SHP77 treated with DMSO at 0.1 percent for 48 hours (cell line): ENCODE data around the gene SETMAR.
"Not testable (repeated sequence)": the region's sequence is repeated elsewhere in the genome, so short reads cannot be mapped to it uniquely, and the experiment has no call there.

Source experiments
- DNase-seq: peaks from one replicate; lab custom pipeline; 2025; lab: John Stamatoyannopoulos, UW

Gene SETMAR

DNA sequence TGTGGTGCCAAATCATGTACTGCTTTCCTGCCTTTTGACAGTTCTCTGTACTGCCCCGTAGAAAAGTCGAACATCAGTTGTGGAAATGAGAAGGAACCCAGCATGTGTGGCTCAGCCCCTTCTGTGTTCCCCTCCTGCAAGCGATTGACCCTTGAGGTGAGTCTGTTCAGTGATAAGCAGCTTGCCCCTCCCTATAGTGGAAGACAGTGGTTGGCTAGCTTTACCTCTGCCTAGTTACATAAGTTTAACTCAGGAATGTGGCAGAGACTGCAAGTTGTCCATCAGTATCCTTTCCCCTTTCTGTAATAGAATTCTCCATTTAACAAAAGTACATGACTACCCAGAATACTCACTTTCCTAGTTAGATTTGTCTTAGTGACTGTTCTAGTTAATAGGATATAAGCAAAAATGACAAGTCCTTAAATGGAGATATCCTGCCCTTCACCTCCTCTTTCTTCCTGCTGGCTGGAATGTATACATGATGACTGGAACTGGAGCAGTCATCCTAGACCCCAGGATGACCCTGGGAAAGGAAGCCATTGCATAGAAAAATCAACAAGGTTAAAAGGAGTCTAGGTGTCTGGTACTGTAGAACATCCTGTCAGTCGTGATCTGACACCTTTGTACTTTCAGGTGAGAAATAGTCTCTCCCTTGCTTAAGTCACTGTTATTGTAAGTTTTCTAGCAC, 10.6 kb downstream of the SETMAR start:
- no peak for DNase-seq

DNA sequence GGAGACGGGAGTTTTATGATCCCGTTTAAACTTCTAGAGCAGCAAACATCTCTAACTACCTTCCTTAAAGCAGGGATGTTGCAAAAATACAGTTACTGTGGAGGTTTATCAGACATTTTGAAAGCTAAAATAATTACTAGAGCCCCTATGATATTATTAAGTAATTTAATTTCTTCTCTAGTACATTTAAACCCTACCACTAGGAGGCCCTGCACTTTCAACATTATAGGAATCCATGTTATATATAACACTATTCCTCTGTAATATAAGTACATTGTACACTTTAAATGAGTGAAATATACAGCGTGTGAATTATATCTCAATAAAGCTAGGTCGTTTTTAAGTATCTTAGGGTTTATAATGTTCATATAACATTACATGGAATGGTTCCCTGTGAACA, 11.5 kb downstream of the SETMAR start:
- no peak for DNase-seq

DNA sequence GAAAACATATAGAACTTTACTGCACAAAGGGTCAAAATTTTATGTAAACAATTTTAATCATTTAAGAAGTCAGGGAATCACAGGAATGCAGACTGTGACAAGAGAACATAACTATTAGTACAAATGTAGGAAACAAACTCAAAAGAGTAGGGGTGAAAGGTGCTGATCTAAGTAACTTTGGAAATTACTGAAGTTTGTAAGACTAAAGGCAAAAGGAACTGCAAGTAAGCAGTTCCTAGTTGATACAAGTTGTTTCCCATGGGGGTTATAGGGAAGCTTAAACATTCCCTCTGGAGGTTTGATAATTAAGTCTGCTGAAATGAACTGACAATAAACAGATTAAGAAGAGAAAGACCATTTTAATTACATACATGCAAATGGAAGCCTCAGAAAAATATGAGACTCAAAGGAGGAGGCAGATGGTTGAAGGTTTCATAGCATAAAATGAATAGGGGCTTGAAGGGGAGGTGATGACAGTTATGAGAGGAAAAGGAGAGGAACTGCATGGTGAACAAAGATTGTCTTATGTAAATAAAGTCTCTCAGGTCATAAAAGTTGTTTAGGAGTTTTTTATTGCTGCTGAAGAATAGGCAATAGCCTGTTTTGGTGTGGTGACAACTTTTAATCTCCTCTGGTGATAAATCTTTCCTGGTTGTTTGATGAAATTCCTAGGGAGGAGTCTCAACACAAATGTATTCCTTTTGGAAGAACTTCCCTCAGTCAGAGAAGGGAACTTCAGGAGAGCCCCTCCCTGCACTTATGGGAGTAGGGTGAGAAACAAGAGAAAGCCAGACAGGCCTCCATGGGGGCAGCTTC, 17.1 kb downstream of the SETMAR start:
- DNase-seq = no peak

DNA sequence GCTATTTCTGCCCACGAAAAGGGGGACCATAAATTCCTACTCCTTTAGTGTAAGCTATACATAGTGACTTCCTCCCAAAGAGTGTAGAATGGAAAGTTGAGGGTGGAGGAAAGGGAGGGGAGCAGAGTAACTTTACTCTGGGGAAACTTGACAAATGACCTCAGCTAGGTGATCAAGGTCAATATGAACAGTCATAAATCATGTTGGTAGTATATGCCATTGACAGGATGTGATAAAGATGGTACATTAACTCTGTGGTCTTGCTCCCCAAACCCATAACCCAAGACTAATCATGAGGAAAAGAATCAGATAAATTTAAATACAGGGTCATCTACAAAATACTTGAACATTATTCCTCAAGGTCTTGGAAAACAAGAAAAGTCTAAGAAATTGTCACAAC, 18.6 kb downstream of the SETMAR start:
- DNase-seq = no peak

DNA sequence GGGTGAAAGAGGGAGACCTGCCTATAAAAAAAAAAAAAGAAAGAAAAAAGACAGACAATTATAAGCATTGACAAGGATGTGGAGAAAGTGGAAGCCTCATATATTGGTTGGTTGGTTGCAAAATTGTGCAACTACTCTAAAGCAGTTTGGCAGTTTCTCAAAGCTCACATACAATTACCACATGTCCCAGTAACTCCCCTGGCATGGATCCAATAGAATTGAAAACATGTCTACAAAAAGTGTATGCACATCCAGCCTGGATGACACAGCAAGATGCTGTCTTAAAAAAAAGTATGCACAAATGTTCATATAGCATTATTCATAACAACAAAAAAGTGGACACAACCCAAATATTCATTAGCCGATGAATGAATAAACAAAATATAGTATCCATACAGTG, 19.5 kb downstream of the SETMAR start:
- no peak for DNase-seq

DNA sequence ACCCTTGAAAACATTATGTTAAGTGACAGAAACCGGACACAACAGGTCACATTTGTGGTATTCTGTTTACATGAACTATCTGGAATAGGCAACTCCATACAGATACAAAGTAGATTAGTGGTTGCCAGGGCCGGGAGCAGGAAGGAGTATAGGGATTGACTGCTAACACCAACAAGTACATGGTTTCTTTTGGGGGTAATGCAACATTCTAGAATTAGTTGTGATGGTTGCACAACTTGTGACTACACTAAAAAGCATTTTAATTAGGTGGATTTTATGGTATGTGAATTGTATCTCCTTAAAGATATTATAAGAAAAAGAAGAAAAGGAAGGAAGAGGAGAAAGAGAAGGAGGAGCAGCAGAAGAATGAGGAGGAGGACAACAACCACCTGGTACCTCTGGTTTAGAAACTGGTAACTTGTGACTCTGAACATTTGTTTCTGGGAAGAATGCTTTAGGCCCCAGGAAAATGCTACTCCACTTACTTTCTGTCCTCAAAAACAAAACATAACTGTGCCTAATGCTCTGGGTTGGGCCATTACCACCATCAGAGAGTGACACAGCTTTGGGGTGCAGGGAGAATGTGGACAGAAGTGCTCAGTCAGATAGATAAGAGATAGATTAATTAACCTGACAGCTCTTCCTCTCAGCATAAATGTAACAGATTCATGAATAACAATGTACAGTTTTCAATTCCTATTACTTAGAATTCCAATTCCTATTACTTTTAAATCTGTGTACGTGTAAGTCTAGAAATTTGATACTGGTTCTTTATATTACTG, 20.3 kb downstream of the SETMAR start:
- no peak for DNase-seq

DNA sequence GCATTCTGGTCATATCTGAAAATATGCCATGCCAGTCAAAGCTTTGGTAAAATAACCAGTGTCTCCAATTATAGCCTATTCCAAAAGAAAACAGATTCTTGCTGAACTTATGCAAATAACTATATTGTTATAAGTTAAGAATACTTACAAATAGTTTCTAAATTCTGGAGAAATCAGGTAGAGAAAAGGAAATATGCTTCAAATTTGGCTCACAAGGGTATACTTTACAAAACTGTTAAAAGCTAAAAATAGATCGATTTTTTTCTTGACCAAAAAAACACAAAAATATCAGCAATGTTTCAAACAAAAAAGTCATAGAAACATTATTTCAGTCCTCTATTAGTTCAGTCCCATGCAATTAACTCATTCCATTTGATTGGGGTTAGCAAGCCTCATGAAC, 23.7 kb downstream of the SETMAR start:
- no peak for DNase-seq

DNA sequence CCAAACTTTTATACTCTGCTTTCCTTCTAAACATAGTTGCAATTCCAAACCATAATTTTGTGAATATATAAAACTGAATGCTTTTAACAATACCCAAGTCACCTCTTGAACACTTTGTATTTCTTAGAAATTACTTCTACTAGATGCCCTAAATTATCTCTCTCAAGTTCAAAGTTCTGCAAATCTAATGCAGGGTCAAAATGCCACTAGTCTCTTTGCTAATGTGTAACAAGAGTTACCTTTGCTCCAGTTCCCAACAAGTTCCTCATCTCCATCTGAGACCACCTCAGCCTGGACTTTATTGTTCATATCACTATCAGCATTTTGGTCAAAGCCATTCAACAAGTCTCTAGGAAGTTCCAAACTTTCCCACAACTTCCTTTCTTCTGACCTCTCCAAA, 26.6 kb downstream of the SETMAR start:
- not testable (repeated sequence) for DNase-seq

DNA sequence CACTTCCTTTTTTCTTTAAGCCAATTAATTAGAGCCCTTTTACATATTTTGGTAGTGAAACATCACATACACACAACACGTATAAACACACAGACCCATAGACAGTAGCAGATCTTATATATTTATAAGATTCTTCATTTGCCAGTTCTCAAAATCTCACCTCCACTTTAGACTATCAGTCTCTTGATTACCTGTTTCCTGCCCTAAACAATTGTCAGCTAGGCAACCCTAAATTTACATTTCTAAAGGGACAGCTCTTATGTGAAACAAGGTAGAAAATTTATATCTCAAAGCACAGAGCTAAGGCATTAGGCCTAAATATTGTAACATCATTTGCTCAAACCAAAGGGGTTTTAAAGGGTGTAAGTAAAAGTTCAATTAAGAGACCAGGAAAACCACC, 28.9 kb downstream of the SETMAR start:
- DNase-seq = no peak

DNA sequence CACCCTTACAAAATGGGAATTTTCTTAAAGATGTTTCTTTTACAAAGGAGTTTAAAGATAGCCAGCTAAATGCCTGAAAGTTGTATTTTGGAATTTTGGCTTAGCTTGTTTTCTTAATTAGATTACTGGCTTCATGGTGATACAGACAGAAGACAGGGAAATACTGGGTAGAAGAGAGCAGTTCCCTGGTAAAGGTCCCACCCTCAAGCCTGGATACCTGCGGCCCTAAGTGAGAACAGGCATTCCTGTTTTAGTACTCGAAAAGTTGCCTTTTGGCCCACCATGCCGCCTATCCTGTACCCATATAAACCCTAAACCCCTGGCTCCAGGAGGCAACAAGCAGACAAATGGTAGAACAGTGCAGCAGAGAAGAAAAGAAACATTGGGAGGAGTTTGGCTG, 29.4 kb downstream of the SETMAR start:
- no peak for DNase-seq

DNA sequence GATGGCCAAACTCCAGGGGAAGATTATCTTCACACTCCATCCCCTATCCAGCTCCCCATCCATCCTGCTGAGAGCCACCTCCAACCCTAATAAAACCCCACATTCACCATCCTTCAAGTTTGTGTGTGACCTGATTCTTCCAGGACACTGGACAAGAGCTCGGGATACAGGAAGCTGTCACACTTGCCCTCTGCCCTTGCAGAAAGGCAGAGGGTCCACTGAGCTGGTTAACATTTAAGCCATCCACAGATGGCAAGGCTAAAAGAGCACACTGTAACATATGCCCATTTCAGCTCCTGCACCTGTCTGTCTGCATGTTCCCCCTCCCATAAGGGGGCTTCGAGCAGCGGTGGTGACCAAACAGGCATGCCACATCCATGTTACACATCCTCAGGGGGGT, 29.8 kb downstream of the SETMAR start:
- no peak for DNase-seq

DNA sequence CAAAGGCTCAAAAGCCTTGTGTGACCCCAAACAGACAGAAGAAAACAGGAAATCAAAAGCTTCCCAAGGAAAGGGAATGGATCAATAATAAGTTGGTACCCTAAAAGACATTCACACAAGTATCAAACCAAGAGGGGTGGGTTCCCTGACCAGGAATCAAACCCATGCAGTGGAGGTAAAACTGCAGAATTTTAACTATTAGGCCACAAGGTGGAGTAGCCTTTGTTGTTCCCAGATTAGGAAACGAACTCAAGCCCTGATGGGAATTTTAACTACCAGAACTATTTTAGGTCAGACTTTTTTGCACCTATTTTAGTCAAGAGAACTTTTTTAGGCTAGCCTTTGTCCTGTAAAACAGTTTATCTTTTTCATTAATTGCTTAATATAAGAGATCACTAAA, 31.4 kb downstream of the SETMAR start:
- no peak for DNase-seq

DNA sequence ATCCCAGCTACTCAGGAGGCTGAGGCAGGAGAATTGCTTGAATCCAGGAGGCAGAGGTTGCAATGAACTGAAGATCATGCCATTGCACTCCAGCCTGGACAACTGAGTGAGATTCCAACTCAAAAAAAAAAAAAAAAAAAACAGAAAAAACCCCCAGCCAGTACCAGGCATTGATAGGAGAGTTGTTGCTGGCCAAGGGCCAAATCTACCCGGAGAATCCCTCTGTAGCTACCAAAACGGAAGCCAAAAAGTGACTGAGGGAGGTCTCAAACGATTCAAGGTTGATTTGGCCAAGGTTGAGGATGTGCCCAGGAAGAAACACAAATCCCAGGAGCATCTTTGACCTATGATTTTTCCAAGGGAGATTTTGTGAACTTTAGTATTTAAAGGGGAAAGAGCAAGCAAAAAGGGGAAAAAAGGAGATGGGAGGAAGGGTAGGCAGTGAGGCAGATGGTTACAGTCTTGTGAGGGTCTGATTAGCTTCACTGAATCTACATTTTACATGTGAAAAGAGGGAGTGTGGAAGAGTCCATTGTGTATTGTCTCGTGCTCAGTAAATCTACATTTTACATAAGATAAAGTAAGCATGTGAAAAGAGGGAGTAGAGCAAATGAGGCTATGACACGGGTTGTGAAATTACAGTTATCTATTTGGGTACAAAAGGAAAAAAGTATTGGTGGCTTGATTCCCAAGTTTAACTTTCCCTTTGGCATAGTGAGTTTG, 32.8 kb downstream of the SETMAR start:
- no peak for DNase-seq

DNA sequence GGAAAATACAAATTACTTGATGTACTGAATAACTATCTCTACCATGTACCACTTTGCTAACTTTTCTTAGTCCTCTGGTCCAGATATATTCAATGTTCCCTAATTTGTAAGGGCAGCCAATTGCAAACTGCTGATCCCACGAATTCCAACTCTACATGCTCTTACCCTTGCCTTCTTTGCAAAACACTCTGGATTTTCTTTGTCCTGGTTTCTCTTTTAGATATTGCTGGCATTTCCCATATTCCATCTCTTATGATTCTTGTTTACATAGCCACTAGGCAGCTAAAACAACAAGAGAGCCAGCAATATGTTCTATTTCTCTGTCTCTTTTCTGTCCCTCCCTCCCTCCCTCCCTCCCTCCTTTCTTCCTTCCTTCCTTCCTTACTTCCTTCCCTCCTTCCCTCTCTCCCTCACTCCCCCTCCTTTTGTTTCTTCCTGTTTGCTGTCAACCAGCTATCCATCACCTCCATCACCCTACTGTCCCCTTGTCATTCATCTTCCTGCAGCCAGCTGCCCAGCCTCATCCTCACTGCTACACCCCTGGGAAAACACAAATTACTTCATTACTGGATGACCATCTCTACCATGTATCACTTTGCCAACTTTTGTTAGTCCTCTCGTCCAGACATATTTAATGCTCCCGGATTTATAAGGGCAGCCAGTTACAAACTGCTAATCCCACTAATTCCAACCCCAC, 33.8 kb downstream of the SETMAR start:
- no peak for DNase-seq

DNA sequence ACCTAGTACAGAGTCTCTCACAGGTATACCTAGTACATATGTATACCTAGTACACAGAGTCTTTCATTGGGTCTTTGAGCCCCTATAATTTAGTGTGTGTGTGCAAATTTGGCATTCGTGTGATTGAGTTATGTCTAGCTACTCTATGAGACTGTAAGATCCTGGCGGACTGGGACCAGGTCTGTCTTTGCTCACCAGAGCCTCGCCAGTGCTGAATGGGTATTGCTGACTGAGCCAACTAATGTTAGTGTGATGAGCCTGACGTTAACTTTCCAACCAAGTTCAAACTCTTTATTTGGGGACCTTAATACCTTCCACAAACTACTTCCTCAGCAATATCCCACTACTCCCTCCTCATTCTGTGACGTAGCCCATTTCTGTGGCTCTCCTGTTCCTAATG, 35.6 kb downstream of the SETMAR start:
- no peak for DNase-seq

DNA sequence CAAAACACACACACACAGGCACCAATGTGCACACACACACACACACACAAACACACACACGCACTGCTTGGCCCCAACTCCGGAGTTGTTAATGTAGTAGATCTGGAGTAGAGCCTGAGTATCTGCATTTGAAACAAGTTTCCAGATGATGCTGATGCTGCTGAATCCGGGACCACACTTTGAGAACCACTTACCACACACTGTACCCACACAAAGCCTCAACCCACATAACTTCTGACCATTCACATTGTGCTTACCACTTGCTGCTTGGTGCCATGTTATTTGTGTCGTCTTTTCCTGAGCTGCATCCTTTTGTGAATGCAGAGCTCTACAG, 36.9 kb downstream of the SETMAR start:
- no peak for DNase-seq

DNA sequence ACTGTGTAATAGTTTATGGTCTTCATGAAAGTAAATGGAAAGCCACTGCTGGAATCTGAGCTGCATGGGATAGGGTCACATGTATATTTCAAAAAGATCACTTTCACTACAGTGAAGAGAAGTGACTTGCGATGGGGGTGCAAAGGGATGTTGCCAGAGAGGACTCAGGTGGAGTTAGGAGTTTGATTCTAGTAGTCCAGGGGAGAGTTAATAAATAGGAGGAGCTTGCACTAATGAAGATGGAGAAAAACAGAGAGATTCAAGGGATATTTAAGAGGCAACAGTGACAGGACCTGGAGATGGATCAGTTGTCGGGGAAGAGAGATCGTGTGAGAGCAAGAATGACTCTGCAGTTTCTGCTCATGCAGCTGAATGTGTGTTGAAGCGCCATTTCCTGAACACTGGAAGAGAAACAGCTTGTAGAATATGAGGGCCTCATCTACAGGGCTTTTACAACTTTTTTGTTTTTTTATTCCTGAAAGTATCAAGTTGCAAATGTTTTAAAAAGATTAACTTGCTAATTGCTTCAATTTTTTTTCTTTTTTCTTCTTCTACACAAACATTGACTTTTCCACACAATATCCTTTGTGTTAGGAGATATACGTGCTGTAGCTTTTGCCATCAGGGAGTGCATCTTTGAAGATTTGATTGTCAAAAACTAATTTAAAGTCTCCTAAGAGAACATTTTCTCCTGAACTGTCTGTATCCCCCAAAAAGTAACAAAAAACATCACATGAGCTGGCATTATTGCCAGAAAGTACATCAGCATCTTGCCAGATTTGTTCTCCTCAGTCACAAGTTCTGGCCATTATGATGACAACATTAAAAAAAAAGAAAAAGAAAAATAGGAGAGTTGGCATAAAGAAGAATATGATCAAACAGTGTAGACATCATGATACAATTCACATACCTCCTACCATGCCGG, 37.5 kb downstream of the SETMAR start:
- no peak for DNase-seq

DNA sequence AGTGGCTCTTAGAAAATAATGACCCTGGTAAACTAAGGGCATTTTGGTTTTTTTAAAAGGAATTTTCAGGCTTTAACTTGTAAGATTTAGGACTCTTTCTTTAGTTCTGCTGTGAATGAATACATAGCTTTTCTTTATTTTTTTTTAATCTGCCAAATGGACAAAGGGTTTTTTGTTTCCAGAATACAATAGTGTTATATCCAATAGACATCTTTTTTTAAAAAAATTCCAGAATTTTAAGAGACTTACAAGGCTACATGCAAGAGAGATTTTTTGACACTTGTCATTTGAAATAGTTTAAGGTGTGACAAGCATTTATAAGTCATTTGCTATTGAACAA, 38.1 kb downstream of the SETMAR start:
- DNase-seq = no peak

DNA sequence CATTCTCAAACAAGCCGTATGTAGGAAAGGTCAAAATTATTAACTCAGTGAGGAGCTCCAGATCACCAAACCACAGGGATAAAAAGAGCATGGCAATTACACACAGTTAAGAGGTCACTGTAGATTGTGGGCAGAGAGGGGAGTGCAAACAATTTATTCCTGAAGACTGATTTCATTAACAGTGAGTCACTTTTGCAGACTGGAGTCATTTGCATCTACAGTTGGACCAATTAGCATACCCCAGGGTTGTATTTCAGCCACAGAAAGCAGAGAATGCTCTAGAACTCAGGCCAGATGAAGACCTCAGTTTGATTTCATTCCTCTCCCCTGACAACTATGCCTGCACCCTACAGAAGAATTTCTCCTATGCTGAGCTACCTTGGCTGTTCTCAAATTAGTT, 40.1 kb downstream of the SETMAR start:
- no peak for DNase-seq

DNA sequence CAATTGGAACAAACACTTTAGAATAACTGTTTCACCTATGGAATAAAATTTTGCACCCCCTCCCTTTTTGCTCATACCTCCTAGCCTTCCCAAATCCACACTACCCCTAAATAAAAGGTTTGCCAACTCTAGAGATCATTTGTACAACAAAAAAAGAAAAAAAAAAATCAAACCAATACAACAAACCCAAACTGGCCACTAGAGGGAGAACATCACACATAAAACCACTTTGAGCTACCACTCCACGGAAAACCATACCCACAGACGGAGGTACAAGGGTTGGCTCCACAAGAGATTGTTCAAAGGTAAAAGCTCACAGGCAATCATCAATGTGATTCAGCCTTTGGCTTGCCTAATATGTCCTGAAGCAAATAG, 47.6 kb downstream of the SETMAR start:
- DNase-seq = peak; percentile 19
